Upper lobe of left lung (tissue), 6 donors: Measurements from ENCODE around the gene TMCO2. TPM values are rescaled to one million over a fixed set of nuclear protein-coding genes. Genes with fewer than 3 reads are reported as not detected.

Experiments used
- ATAC-seq, 2 donors: fragments of 200-7000 bp; cut with Tn5 transposase; one replicate each; pipeline ENCODE4 v1.9.1; 2022; ENCODE audit warnings: mild to moderate bottlenecking in 2 of 2, moderate library complexity in 2 of 2; ENCODE audit not compliant: low FRiP score in 2 of 2
- DNase-seq, 2 donors: peaks; one replicate each; pipeline ENCODE4 v3.0.0-alpha.2; 2019 to 2020
- H3K27ac ChIP-seq, 4 donors: fragments of 200-600 bp; sonication (generic); one replicate each; pipeline ENCODE4 v1.5.1; 2016 to 2019
- H3K27me3 ChIP-seq, 4 donors: fragments of 200-600 bp; sonication (generic); one replicate each; pipeline ENCODE4 v1.5.1; 2017 to 2019
- H3K36me3 ChIP-seq, 4 donors: fragments of 200-600 bp; sonication (generic); one replicate each; pipeline ENCODE4 v1.5.1; 2016 to 2019
- H3K4me1 ChIP-seq, 4 donors: fragments of 200-600 bp; sonication (generic); one replicate each; pipeline ENCODE4 v1.5.1; 2018 to 2019
- H3K4me3 ChIP-seq, 4 donors: fragments of 200-600 bp; sonication (generic); one replicate each; pipeline ENCODE4 v1.5.1; 2017 to 2019; ENCODE audit warnings: mild to moderate bottlenecking in 2 of 4, moderate library complexity in 1 of 4
- H3K9me3 ChIP-seq, 4 donors: fragments of 200-600 bp; sonication (generic); one replicate each; pipeline ENCODE4 v1.5.1; 2018 to 2019
- EP300 ChIP-seq, 4 donors: sonication (generic); formaldehyde crosslinking; IDR thresholded peaks; one replicate each; pipeline ENCODE4 v1.5.1; 2017; ENCODE audit warnings: antibody characterized with exemption in 4 of 4, control low read depth in 2 of 4
- POLR2A ChIP-seq, 4 donors: fragments of 450-650 bp; IDR thresholded peaks; one replicate each; pipeline ENCODE4 v1.5.1; 2016 to 2017; ENCODE audit warnings: antibody characterized with exemption in 4 of 4, mild to moderate bottlenecking in 2 of 4
- POLR2AphosphoS5 ChIP-seq, 2 donors: sonication (generic); formaldehyde crosslinking; IDR thresholded peaks; one replicate each; pipeline ENCODE4 v1.5.1; 2017; ENCODE audit warnings: antibody characterized with exemption in 2 of 2
- WGBS, 2 donors: methylation state at CpG; one replicate each; pipeline ENCODE4 v1.1.5; 2017 to 2018; 5-methylcytosine and 5-hydroxymethylcytosine counted together
- total RNA-seq, 6 donors: library from RNA; depleted of rRNA in 4 of 6; stranded (reverse); fragments of >200 nt in 4 of 6; gene quantifications; one replicate each; pipeline versions ENCODE4 v1.1.0 to v1.2.1, GENCODE V29; 2016 to 2021
- TF ChIP-seq, protein P1 (sequence below), 6 experiments: fragments of 450-650 bp in 4 of 6; fragments of 200-600 bp in 2 of 6; sonication (generic) in 2 of 6; IDR thresholded peaks; one replicate each; pipeline ENCODE4 v1.5.1; 2016 to 2019; ENCODE audit warnings: antibody characterized with exemption in 6 of 6
- donor health status: DM: no; HTN: no; CAD: no; lungs with moderate emphysema.
- donor health status: DM: no; HTN: yes; CAD: no; lungs with severe emphysema.

The TMCO2 gene
- total RNA-seq, 6 donors from 2014 or later = not detected

- Histone ChIP-seq H3K27ac (no peak overlapping the region), H3K36me3 (peaks cover 0 to 3% (median 0%) of the 10 kb centered on the region in 4 donors), H3K9me3 (no peaks in the 10 kb centered on the region), H3K4me3 (no peak overlapping the region), H3K27me3 (no peaks in the 10 kb centered on the region), H3K4me1 (peaks cover 0 to 3% (median 0%) of the 10 kb centered on the region in 4 donors)
- DNase-seq (no peak), ATAC-seq (no peak)
- no peak for TF ChIP-seq POLR2A (IDR thresholded peaks at IDR 0.05)
- TF ChIP-seq, protein P1, sequence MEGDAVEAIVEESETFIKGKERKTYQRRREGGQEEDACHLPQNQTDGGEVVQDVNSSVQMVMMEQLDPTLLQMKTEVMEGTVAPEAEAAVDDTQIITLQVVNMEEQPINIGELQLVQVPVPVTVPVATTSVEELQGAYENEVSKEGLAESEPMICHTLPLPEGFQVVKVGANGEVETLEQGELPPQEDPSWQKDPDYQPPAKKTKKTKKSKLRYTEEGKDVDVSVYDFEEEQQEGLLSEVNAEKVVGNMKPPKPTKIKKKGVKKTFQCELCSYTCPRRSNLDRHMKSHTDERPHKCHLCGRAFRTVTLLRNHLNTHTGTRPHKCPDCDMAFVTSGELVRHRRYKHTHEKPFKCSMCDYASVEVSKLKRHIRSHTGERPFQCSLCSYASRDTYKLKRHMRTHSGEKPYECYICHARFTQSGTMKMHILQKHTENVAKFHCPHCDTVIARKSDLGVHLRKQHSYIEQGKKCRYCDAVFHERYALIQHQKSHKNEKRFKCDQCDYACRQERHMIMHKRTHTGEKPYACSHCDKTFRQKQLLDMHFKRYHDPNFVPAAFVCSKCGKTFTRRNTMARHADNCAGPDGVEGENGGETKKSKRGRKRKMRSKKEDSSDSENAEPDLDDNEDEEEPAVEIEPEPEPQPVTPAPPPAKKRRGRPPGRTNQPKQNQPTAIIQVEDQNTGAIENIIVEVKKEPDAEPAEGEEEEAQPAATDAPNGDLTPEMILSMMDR (IDR thresholded peaks at IDR 0.05) = no peak
- TF ChIP-seq POLR2AphosphoS5 (IDR thresholded peaks at IDR 0.05) = no peak
- TF ChIP-seq EP300 (IDR thresholded peaks at IDR 0.05) = no peak
- WGBS, 2 donors = 56 to 59% methylated on average over 4 of the region's 4 CpGs
Observed at GRCh38 chr1:40244138-40244744, 3.5 kb upstream of the TMCO2 start.

GRCh38 chr1:40245686-40246085, 2.1 kb upstream of the TMCO2 start:
- WGBS, 2 donors = 91 to 92% methylated on average over 3 of the region's 3 CpGs
- no peak for ATAC-seq
- Histone ChIP-seq H3K36me3 (no peaks in the 10 kb centered on the region), H3K4me3 (no peak overlapping the region), H3K4me1 (peaks cover 0 to 3% (median 0%) of the 10 kb centered on the region in 4 donors), H3K27ac (no peak overlapping the region), H3K9me3 (no peaks in the 10 kb centered on the region), H3K27me3 (no peaks in the 10 kb centered on the region)
- DNase-seq = no peak
- no peak for TF ChIP-seq POLR2A (IDR thresholded peaks at IDR 0.05)
- TF ChIP-seq, protein P1 (IDR thresholded peaks at IDR 0.05) = no peak
- TF ChIP-seq EP300 (IDR thresholded peaks at IDR 0.05) = no peak
- TF ChIP-seq POLR2AphosphoS5 (IDR thresholded peaks at IDR 0.05) = no peak

GRCh38 chr1:40248412-40248811, 675 bp downstream of the TMCO2 start:
- H3K4me1 ChIP-seq = no peaks in the 10 kb centered on the region
- no peak for DNase-seq

GRCh38 chr1:40251456-40251855, 3.7 kb downstream of the TMCO2 start:
- H3K4me1 ChIP-seq = peaks cover 3 to 9% (median 4%) of the 10 kb centered on the region in 4 donors
- H3K27me3 ChIP-seq = no peaks in the 10 kb centered on the region
- no peaks in the 10 kb centered on the region for H3K36me3 ChIP-seq
- no peaks in the 10 kb centered on the region for H3K9me3 ChIP-seq
- no peak overlapping the region for H3K4me3 ChIP-seq
- WGBS, 2 donors = 67 to 69% methylated on average over 4 of the region's 4 CpGs
- no peak for DNase-seq
- TF ChIP-seq EP300 (IDR thresholded peaks at IDR 0.05) = no peak
- no peak for TF ChIP-seq POLR2AphosphoS5 (IDR thresholded peaks at IDR 0.05)
- TF ChIP-seq, protein P1 (IDR thresholded peaks at IDR 0.05) = no peak
- no peak for TF ChIP-seq POLR2A (IDR thresholded peaks at IDR 0.05)
- H3K27ac ChIP-seq = no peak overlapping the region
- no peak for ATAC-seq

More at GRCh38 chr1:40248412-40248811, 675 bp downstream of the TMCO2 start:
- Histone ChIP-seq H3K27me3 (no peaks in the 10 kb centered on the region), H3K4me3 (no peak overlapping the region), H3K36me3 (no peaks in the 10 kb centered on the region), H3K9me3 (no peaks in the 10 kb centered on the region), H3K27ac (no peak overlapping the region)
- no peak for ATAC-seq
- TF ChIP-seq POLR2AphosphoS5 (IDR thresholded peaks at IDR 0.05) (no peak), EP300 (IDR thresholded peaks at IDR 0.05) (no peak), POLR2A (IDR thresholded peaks at IDR 0.05) (no peak)
- TF ChIP-seq, protein P1 (IDR thresholded peaks at IDR 0.05) = no peak

- ATAC-seq (no peak), DNase-seq (no peak)
- Histone ChIP-seq H3K27ac (no peak overlapping the region), H3K36me3 (no peaks in the 10 kb centered on the region), H3K27me3 (no peaks in the 10 kb centered on the region), H3K4me1 (peaks cover 9 to 16% (median 10%) of the 10 kb centered on the region in 4 donors), H3K4me3 (no peak overlapping the region), H3K9me3 (no peaks in the 10 kb centered on the region)
- TF ChIP-seq POLR2AphosphoS5 (IDR thresholded peaks at IDR 0.05) (no peak), POLR2A (IDR thresholded peaks at IDR 0.05) (no peak), EP300 (IDR thresholded peaks at IDR 0.05) (no peak)
- TF ChIP-seq, protein P1 (IDR thresholded peaks at IDR 0.05) = no peak
- 82 to 100% methylated on average over 1 to 2 of the region's 2 CpGs for WGBS, 2 donors
Observed at GRCh38 chr1:40252601-40253000, 4.9 kb downstream of the TMCO2 start.
